ENCODE measurements around the gene OSBPL2. TPM values are rescaled to one million over a fixed set of nuclear protein-coding genes. Genes with fewer than 3 reads are reported as not detected.
A peak's percentile ranks its signal among the peaks of the same experiment; 100 is the strongest.

Gene OSBPL2
- total and polyA plus RNA-seq, 4 experiments from 2014 or later: 14.8 to 84.4 (median 49.1) TPM

DNA sequence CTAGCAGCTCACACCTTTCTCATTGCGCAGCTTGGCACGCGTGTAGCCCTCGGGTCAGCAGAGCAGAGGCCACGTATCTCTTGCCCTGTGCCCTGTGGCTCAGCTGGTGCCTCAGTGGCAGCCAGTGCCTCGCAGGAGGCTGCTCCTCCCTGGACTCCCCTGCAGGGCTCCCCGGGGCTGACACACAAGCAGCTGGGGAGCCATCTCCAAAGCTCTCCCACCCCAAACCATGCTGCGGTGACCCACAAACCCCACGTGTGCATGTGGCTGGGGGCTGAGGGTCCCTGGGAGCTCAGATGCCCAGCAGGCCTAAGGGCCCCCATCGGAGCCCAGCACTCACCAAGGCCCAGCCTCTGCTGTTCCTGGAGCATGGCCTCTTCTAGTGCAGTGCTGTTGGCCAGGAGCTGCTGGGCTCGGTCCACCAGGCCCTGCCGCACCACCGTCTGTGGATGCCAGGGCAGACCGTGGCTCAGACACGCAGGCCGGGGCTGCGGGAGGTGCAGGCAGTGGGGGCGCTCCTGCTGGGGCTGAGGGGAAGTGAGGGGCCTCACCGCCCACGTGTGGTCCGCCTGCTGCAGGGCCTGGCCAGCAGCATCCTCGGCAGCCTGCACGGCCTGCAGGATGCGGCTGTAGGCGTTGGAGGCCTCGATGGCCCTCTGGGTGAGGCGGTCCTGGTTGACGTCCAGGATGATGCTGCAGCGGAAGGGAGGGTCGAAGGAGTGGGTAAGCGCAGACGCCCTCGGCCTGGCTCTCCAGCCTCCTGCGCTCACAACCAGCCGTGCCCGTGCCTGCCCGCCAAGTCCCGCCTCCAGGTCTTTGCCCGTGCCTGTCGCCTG lies 78.2 kb downstream of the OSBPL2 start:
- H3K4me1 ChIP-seq (ENCODE audit: insufficient read depth, low read length): no peaks in the 10 kb centered on the region
- Mint-ChIP-seq H3K9me3 (no peaks in the 10 kb centered on the region), H3K4me3 (no peak overlapping the region), H3K27ac (no peak overlapping the region), H3K36me3 (no peaks in the 10 kb centered on the region), H3K4me1 (no peaks in the 10 kb centered on the region), H3K27me3 (no peaks in the 10 kb centered on the region)
- no peaks in the 10 kb centered on the region for H3K9me3 ChIP-seq (ENCODE audit: control insufficient read depth in 1 of 2, low read length in 2 of 2)
- DNase-seq: peak in 1 of 5 donors; percentile 9
- H3K36me3 ChIP-seq (ENCODE audit: insufficient read depth, low read length): no peaks in the 10 kb centered on the region
- H3K27me3 ChIP-seq (ENCODE audit: insufficient read depth, low read length): no peaks in the 10 kb centered on the region
- ChIA-PET POLR2A (ENCODE audit: partially characterized antibody) (no interaction called here), CTCF (ENCODE audit: partially characterized antibody) (no interaction called here)
- H3K27ac ChIP-seq (ENCODE audit: low read depth, low read length): no peak overlapping the region
- H3K4me3 ChIP-seq (ENCODE audit: low read length in 2 of 2): no peak overlapping the region
- intact Hi-C loops (cut with micrococcal nuclease): no loop called here

GRCh38 chr20:62317167-62317655 lies 78.9 kb downstream of the OSBPL2 start:
- POLR2A ChIA-PET (ENCODE audit: partially characterized antibody): no interaction called here
- DNase-seq: peak in 1 of 5 donors; percentile 19
- Mint-ChIP-seq H3K4me3 (no peak overlapping the region), H3K36me3 (no peaks in the 10 kb centered on the region), H3K4me1 (no peaks in the 10 kb centered on the region), H3K27ac (no peak overlapping the region), H3K9me3 (no peaks in the 10 kb centered on the region), H3K27me3 (no peaks in the 10 kb centered on the region)
- Histone ChIP-seq H3K36me3 (ENCODE audit: insufficient read depth, low read length) (no peaks in the 10 kb centered on the region), H3K4me1 (ENCODE audit: insufficient read depth, low read length) (no peaks in the 10 kb centered on the region), H3K9me3 (ENCODE audit: control insufficient read depth in 1 of 2, low read length in 2 of 2) (no peaks in the 10 kb centered on the region), H3K27me3 (ENCODE audit: insufficient read depth, low read length) (no peaks in the 10 kb centered on the region), H3K27ac (ENCODE audit: low read depth, low read length) (no peak overlapping the region), H3K4me3 (ENCODE audit: low read length in 2 of 2) (no peak overlapping the region)
- CTCF ChIA-PET (ENCODE audit: partially characterized antibody): no interaction called here
- intact Hi-C loops (cut with micrococcal nuclease): no loop called here

DNA sequence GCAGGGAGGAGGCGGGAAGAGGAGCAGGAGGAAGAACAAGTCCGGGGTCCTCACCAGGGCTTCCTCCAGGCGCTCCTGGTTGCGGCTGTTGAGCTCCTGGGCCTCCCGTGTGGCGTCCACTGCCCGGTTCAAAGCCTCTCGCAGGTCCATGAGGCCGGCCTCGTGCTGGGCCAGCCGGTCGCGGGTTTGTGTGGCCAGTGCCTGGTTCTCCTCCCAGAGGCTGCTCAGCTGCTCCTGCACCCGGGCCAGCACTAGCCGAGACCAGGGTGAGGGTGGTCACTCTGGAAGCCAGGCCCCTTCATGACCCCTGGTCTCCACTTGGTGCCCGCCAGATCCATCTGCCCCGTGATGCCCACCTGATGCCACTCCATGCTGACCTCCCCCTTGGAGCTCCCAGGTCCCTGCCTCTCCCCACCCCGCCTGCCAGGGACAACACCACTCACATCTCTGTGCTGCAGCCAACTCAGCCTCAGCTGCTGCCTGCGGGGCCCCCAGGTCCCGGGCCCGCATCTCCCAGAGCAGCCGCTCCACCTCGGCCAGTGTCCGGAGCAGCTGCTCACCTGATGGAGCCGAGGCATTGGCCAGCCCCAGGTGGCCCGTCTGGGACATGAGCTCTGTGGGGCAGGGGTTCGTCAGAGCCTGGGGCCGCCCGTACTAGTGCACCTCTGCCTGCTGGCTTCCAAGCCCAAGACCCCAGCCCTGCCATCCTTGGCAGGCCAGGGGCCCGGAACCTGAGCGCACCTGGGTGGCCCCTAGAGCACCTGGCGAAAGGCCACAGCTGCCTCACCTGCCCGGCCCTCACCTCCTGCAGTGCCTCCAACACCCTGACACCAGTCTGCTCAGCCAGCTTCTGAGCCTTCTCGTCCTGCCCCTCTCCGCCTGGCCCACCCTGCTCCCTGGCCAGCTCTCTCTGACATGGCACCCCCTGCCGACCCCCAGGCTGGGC lies 80.4 kb downstream of the OSBPL2 start:
- no peak overlapping the region for H3K27ac ChIP-seq (ENCODE audit: low read depth, low read length)
- Mint-ChIP-seq H3K36me3 (no peaks in the 10 kb centered on the region), H3K27ac (no peak overlapping the region), H3K4me1 (no peaks in the 10 kb centered on the region), H3K27me3 (no peaks in the 10 kb centered on the region), H3K4me3 (no peak overlapping the region), H3K9me3 (no peaks in the 10 kb centered on the region)
- no peaks in the 10 kb centered on the region for H3K4me1 ChIP-seq (ENCODE audit: insufficient read depth, low read length)
- no peaks in the 10 kb centered on the region for H3K27me3 ChIP-seq (ENCODE audit: insufficient read depth, low read length)
- intact Hi-C loops (cut with micrococcal nuclease): no loop called here
- H3K9me3 ChIP-seq (ENCODE audit: control insufficient read depth in 1 of 2, low read length in 2 of 2): no peaks in the 10 kb centered on the region
- CTCF ChIA-PET (ENCODE audit: partially characterized antibody): no interaction called here
- H3K4me3 ChIP-seq (ENCODE audit: low read length in 2 of 2): no peak overlapping the region
- H3K36me3 ChIP-seq (ENCODE audit: insufficient read depth, low read length): no peaks in the 10 kb centered on the region
- POLR2A ChIA-PET (ENCODE audit: partially characterized antibody): no interaction called here
- peak in 1 of 5 donors; percentile 37 for DNase-seq

DNA sequence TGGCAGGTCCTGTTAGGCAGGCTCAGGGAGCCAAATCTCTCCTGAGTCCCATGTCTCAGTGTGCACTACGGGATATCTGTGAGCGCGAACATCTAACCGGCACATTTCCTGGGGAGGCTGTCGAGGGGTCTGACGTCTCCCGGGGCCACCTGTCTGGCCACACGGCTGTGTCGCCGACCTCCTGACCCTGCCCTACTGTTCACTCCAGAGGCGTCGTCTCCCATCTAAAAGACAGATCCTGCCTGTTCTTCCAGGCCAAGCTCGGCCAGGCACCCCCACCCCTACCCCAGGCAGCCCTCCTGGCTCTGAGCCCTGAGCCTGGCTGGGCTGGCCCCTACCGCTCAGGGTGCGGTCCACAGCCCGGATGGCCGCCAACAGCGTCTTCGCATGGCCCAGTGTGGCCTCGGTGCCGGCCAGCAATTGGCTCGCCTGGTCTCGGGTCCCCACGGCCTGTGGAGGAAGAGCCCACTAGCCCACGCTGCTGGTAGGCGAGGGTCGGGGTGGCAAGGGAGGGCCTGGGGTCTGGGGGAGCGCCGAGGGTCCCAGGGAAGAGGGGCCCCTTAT lies 81.1 kb downstream of the OSBPL2 start:
- DNase-seq: peak in 1 of 5 donors; percentile 2
- H3K27ac ChIP-seq (ENCODE audit: low read depth, low read length): no peak overlapping the region
- intact Hi-C loops (cut with micrococcal nuclease): no loop called here
- Mint-ChIP-seq H3K36me3 (no peaks in the 10 kb centered on the region), H3K27ac (peak overlapping the region in 1 of 7 donors; percentile 70), H3K4me1 (no peaks in the 10 kb centered on the region), H3K4me3 (no peak overlapping the region), H3K9me3 (no peaks in the 10 kb centered on the region), H3K27me3 (no peaks in the 10 kb centered on the region)
- no peaks in the 10 kb centered on the region for H3K27me3 ChIP-seq (ENCODE audit: insufficient read depth, low read length)
- POLR2A ChIA-PET (ENCODE audit: partially characterized antibody): no interaction called here
- no peaks in the 10 kb centered on the region for H3K36me3 ChIP-seq (ENCODE audit: insufficient read depth, low read length)
- no peaks in the 10 kb centered on the region for H3K9me3 ChIP-seq (ENCODE audit: control insufficient read depth in 1 of 2, low read length in 2 of 2)
- no peak overlapping the region for H3K4me3 ChIP-seq (ENCODE audit: low read length in 2 of 2)
- no peaks in the 10 kb centered on the region for H3K4me1 ChIP-seq (ENCODE audit: insufficient read depth, low read length)
- CTCF ChIA-PET (ENCODE audit: partially characterized antibody): no interaction called here

DNA sequence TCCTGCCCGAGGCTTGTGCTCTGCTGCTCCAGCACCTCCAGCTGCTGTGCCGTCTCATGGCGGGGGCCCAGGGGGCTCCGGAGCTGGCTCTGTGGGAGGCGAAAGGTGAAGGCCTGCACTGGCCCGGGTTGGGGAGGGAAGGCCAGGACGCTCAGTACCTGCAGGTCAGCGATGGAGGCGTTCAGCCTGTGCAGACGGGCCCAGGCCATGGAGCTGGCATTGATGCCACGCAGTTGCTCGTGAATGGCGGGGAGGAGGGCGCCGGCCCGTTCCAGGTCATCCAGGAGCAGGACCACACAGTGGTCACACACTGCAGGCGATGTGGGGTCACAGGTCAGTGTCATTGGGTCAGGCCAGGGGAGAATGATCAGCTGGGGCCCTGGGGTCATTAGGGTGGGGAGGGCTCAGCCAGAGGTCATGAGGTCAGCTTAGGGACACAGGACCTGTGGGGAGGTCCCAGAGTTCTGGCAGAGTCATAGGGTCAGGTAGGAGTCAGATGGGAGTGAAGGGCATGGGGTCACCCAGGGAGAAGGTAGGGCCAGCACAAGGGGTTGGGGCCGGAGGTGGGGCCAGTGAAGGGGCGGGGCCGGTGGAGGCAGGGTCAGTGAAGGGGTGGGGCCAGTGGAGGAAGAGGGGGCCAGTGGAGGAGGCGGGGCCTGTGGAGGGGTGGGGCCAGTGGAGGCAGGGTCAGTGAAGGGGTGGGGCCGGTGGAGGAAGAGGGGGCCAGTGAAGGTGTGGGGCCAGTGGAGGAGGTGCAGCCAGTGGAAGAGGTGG lies 82.4 kb downstream of the OSBPL2 start:
- Mint-ChIP-seq H3K27ac (no peak overlapping the region), H3K4me1 (peaks cover 0 to 2% (median 0%) of the 10 kb centered on the region in 4 donors), H3K4me3 (no peak overlapping the region), H3K36me3 (no peaks in the 10 kb centered on the region), H3K9me3 (no peaks in the 10 kb centered on the region), H3K27me3 (no peaks in the 10 kb centered on the region)
- no peaks in the 10 kb centered on the region for H3K9me3 ChIP-seq (ENCODE audit: control insufficient read depth in 1 of 2, low read length in 2 of 2)
- peak in 1 of 5 donors; percentile 40 for DNase-seq
- intact Hi-C loops (cut with micrococcal nuclease): no loop called here
- no peak overlapping the region for H3K4me3 ChIP-seq (ENCODE audit: low read length in 2 of 2)
- no peaks in the 10 kb centered on the region for H3K4me1 ChIP-seq (ENCODE audit: insufficient read depth, low read length)
- CTCF ChIA-PET (ENCODE audit: partially characterized antibody): interaction anchor here (1.6 kb wide), 1 partner anchor 20 kb away, joined by 3 read pairs; no protein-coding TSS in a partner anchor
- POLR2A ChIA-PET (ENCODE audit: partially characterized antibody): no interaction called here
- H3K36me3 ChIP-seq (ENCODE audit: insufficient read depth, low read length): no peaks in the 10 kb centered on the region
- no peak overlapping the region for H3K27ac ChIP-seq (ENCODE audit: low read depth, low read length)
- H3K27me3 ChIP-seq (ENCODE audit: insufficient read depth, low read length): no peaks in the 10 kb centered on the region

DNA sequence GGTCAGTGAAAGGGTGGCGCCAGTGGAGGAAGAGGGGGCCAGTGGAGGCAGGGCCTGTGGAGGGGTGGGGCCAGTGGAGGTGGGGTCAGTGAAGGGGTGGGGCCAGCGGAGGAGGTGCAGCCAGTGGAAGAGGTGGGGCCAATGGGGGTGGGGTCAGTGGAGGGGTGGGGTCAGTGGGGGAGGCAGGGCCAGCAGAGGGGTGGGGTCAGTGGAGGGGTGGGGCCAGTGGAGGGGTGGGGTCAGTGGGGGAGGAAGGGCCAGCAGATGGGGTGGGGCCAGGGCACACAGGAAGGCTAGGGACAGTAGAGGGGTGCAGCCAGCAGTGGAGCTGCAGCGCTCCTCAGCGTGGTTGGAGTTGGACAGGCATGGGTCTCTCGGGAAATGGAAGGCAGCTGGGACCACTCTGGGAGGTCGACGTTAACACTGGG lies 83.2 kb downstream of the OSBPL2 start:
- Mint-ChIP-seq H3K27ac (no peak overlapping the region), H3K4me3 (no peak overlapping the region), H3K27me3 (no peaks in the 10 kb centered on the region), H3K9me3 (peaks cover 0 to 2% (median 0%) of the 10 kb centered on the region in 8 donors), H3K36me3 (no peaks in the 10 kb centered on the region), H3K4me1 (peaks cover 0 to 2% (median 0%) of the 10 kb centered on the region in 4 donors)
- intact Hi-C loops (cut with micrococcal nuclease): no loop called here
- H3K27me3 ChIP-seq (ENCODE audit: insufficient read depth, low read length): no peaks in the 10 kb centered on the region
- ChIA-PET CTCF (ENCODE audit: partially characterized antibody) (no interaction called here), POLR2A (ENCODE audit: partially characterized antibody) (no interaction called here)
- peak in 1 of 5 donors; percentile 16 for DNase-seq
- H3K27ac ChIP-seq (ENCODE audit: low read depth, low read length): no peak overlapping the region
- no peaks in the 10 kb centered on the region for H3K9me3 ChIP-seq (ENCODE audit: control insufficient read depth in 1 of 2, low read length in 2 of 2)
- no peak overlapping the region for H3K4me3 ChIP-seq (ENCODE audit: low read length in 2 of 2)
- no peaks in the 10 kb centered on the region for H3K4me1 ChIP-seq (ENCODE audit: insufficient read depth, low read length)
- no peaks in the 10 kb centered on the region for H3K36me3 ChIP-seq (ENCODE audit: insufficient read depth, low read length)

Data from CD4-positive, alpha-beta memory T cell (primary cell).